Neural cell (in vitro differentiated cells): ENCODE results near the gene COA3. TPM values are rescaled to one million over a fixed set of nuclear protein-coding genes. Genes with fewer than 3 reads are reported as not detected.

Experiments
- H2AFZ ChIP-seq: fragments of 200-600, 300-800 bp; sonication (generic), shearing (Covaris generic); 2 replicates; pipeline ENCODE4 v1.6.0; 2014; ENCODE audit warnings: low read depth, mild to moderate bottlenecking, antibody characterized with exemption, low read length, moderate library complexity
- H3F3A ChIP-seq: fragments of 200-600 bp; shearing (Covaris generic); 2 replicates; pipeline ENCODE4 v1.6.1; 2016; ENCODE audit warnings: mild to moderate bottlenecking, moderate library complexity, mixed read lengths, antibody characterized with exemption, low read length; ENCODE audit not compliant: insufficient read depth, poor library complexity, severe bottlenecking
- H3K27ac ChIP-seq: fragments of 200-600, 300-800 bp; sonication (generic), shearing (Covaris generic); 2 replicates; pipeline ENCODE4 v1.5.1; 2014; ENCODE audit warnings: mild to moderate bottlenecking, low read length, moderate library complexity
- H3K27me3 ChIP-seq: fragments of 300-800, 200-600 bp; sonication (generic), shearing (Covaris generic); 2 replicates; pipeline ENCODE4 v1.6.0; 2014; ENCODE audit warnings: mild to moderate bottlenecking, low read depth, low read length, moderate library complexity; ENCODE audit not compliant: insufficient read depth
- H3K36me3 ChIP-seq: fragments of 300-800, 200-600 bp; sonication (generic), shearing (Covaris generic); 2 replicates; pipeline ENCODE4 v1.5.1; 2014; ENCODE audit warnings: mild to moderate bottlenecking, antibody characterized with exemption, low read length, moderate library complexity; ENCODE audit not compliant: insufficient read depth
- H3K4me2 ChIP-seq: fragments of 300-800, 200-600 bp; sonication (generic), shearing (Covaris generic); 2 replicates; pipeline ENCODE4 v1.6.0; 2014; ENCODE audit warnings: mild to moderate bottlenecking, low read length
- H3K4me3 ChIP-seq: fragments of 300-800, 200-600 bp; sonication (generic), shearing (Covaris generic); 2 replicates; pipeline ENCODE4 v1.5.1; 2014; ENCODE audit warnings: mild to moderate bottlenecking, low read length, moderate library complexity
- H3K79me2 ChIP-seq: fragments of 200-600 bp; shearing (Covaris generic); replicated peaks from 2 replicates; pipeline ENCODE4 v1.6.0; 2014; ENCODE audit warnings: mild to moderate bottlenecking, low read length, moderate library complexity; ENCODE audit not compliant: insufficient read depth
- H3K9ac ChIP-seq: fragments of 300-800, 200-600 bp; sonication (generic), shearing (Covaris generic); 2 replicates; pipeline ENCODE4 v1.6.1; 2016; ENCODE audit warnings: mild to moderate bottlenecking, low read length, mixed read lengths
- H3K9me2 ChIP-seq: fragments of 200-600 bp; shearing (Covaris generic); 2 replicates; pipeline ENCODE4 v1.6.1; 2016; ENCODE audit warnings: mild to moderate bottlenecking, low read length, mixed read lengths; ENCODE audit not compliant: insufficient read depth
- H3K9me3 ChIP-seq: fragments of 200-600, 300-800 bp; sonication (generic), shearing (Covaris generic); 2 replicates; pipeline ENCODE4 v1.6.1; 2016; ENCODE audit warnings: mild to moderate bottlenecking, mixed run types, low read length, moderate library complexity, mixed read lengths
- H4K20me1 ChIP-seq: fragments of 200-600 bp; shearing (Covaris generic); 2 replicates; pipeline ENCODE4 v1.6.1; 2016; ENCODE audit warnings: mild to moderate bottlenecking, mixed run types; ENCODE audit not compliant: insufficient read depth
- CTCF ChIP-seq: fragments of 450-650 bp; IDR thresholded peaks from 2 replicates; pipeline ENCODE4 v1.5.1; 2014; ENCODE audit warnings: antibody characterized with exemption, mild to moderate bottlenecking, moderate library complexity; ENCODE audit not compliant: poor library complexity, severe bottlenecking
- EP300 ChIP-seq: fragments of 450-650 bp; conservative IDR thresholded peaks from 2 replicates; pipeline ENCODE4 v1.6.1; 2014; ENCODE audit warnings: antibody characterized with exemption, mild to moderate bottlenecking, moderate library complexity; ENCODE audit not compliant: poor library complexity, severe bottlenecking
- EZH2 ChIP-seq: fragments of 200-600, 300-800 bp; shearing (Covaris generic), sonication (generic); IDR thresholded peaks from 2 replicates; pipeline ENCODE4 v1.6.1; 2014; ENCODE audit warnings: antibody characterized with exemption, low read length, borderline replicate concordance, mild to moderate bottlenecking; ENCODE audit not compliant: insufficient read depth, poor library complexity, severe bottlenecking
- MXI1 ChIP-seq: fragments of 450-650 bp; conservative IDR thresholded peaks from 2 replicates; pipeline ENCODE4 v1.6.1; 2014; ENCODE audit warnings: antibody characterized with exemption, mild to moderate bottlenecking; ENCODE audit not compliant: poor library complexity, severe bottlenecking
- POLR2AphosphoS5 ChIP-seq: IDR thresholded peaks from 2 replicates; pipeline ENCODE4 v1.6.1; 2012
- RAD21 ChIP-seq: fragments of 450-650 bp; conservative IDR thresholded peaks from 2 replicates; pipeline ENCODE4 v1.6.1; 2014; ENCODE audit warnings: antibody characterized with exemption, mild to moderate bottlenecking, moderate library complexity
- REST ChIP-seq: IDR thresholded peaks from 2 replicates; pipeline ENCODE4 v1.6.1; 2012; ENCODE audit warnings: borderline replicate concordance
- SMC3 ChIP-seq: fragments of 450-650 bp; conservative IDR thresholded peaks from 2 replicates; pipeline ENCODE4 v1.6.1; 2014; ENCODE audit warnings: antibody characterized with exemption, mild to moderate bottlenecking, moderate library complexity; ENCODE audit not compliant: poor library complexity
- TAF1 ChIP-seq: IDR thresholded peaks from 2 replicates; pipeline ENCODE4 v1.6.1; 2012; ENCODE audit warnings: low read depth
- polyA plus RNA-seq: library from polyadenylated mRNA; depleted of rRNA; stranded (reverse); fragments of >200 nt; gene quantifications from 2 replicates; pipeline ENCODE4 v1.2.3, GENCODE V29; 2014

COA3 gene
- polyA plus RNA-seq, 1 donor from 2014 or later: 234 TPM

GRCh38 chr17:42832934-42833766 lies 34.6 kb upstream of the COA3 start, which contains the start of gene PSME3:
Gene PSME3, plus strand, starts transcription at chr17:42833397. Its CDS starts 235 bp downstream, at chr17:42833632.
- no peaks in the 10 kb centered on the region for H4K20me1 ChIP-seq
- H3K27me3 ChIP-seq: no peaks in the 10 kb centered on the region
- H3K79me2 ChIP-seq: peaks cover 19% of the 10 kb centered on the region
- H3K9ac ChIP-seq: peak within 1 kb of the TSS; percentile 90
- peak within 1 kb of the TSS; percentile 99 for H2AFZ ChIP-seq
- no peaks in the 10 kb centered on the region for H3K36me3 ChIP-seq
- H3K4me2 ChIP-seq: peak within 1 kb of the TSS; percentile 96
- H3K9me3 ChIP-seq: no peaks in the 10 kb centered on the region
- no peaks in the 10 kb centered on the region for H3K9me2 ChIP-seq
- TF ChIP-seq POLR2AphosphoS5 (peak; percentile 94), MXI1 (peak; percentile 100), CTCF (peak; percentile 16), EP300 (peak; percentile 73), SMC3 (no peak), RAD21 (no peak), EZH2 (no peak), REST (peak; percentile 67), TAF1 (peak; percentile 62)
- H3K4me3 ChIP-seq: peak within 1 kb of the TSS; percentile 83
- H3K27ac ChIP-seq: peak within 1 kb of the TSS; percentile 88
- no peaks in the 10 kb centered on the region for H3F3A ChIP-seq

- Histone ChIP-seq H3K9me3 (no peaks in the 10 kb centered on the region), H3K4me2 (peak overlapping the region; percentile 91), H3F3A (no peaks in the 10 kb centered on the region), H3K9ac (peak overlapping the region; percentile 90), H4K20me1 (no peaks in the 10 kb centered on the region), H3K27me3 (no peaks in the 10 kb centered on the region), H3K4me3 (peak overlapping the region; percentile 83), H2AFZ (peak overlapping the region; percentile 99), H3K9me2 (no peaks in the 10 kb centered on the region), H3K79me2 (peaks cover 19% of the 10 kb centered on the region), H3K27ac (peak overlapping the region; percentile 88), H3K36me3 (no peaks in the 10 kb centered on the region)
- TF ChIP-seq CTCF: no peak
Observed at GRCh38 chr17:42832213-42832933, 33.9 kb upstream of the COA3 start.
